HCT116 (cell line): Measurements from ENCODE around the gene ZNF790.

Experiments
- POLR2A ChIP-seq: IDR thresholded peaks from 2 replicates; pipeline ENCODE4 v1.7.0; 2011; ENCODE audit warnings: borderline replicate concordance; ENCODE audit not compliant: insufficient read depth, insufficient read length; ENCODE audit errors: extremely low read depth
- POLR2AphosphoS5 ChIP-seq: IDR thresholded peaks from 2 replicates; pipeline ENCODE4 v1.6.1; 2011; ENCODE audit warnings: mild to moderate bottlenecking, low read depth, low read length, moderate library complexity
- SIN3A ChIP-seq: IDR thresholded peaks from 2 replicates; pipeline ENCODE4 v1.6.1; 2012; ENCODE audit warnings: low read depth
- TF ChIP-seq, protein P1 (sequence below), 3 experiments: fragments of 200-600 bp in 1 of 3; sonication (generic) in 1 of 3; IDR thresholded peaks in 2 of 3; conservative IDR thresholded peaks in 1 of 3; 2 replicates each; pipeline ENCODE4 v1.5.1; 2012 to 2017; ENCODE audit warnings: low read depth in 2 of 3, low read length in 2 of 3, antibody characterized with exemption in 1 of 3, borderline replicate concordance in 1 of 3, control low read depth in 1 of 3, mild to moderate bottlenecking in 1 of 3, mixed read lengths in 1 of 3, mixed run types in 1 of 3, moderate library complexity in 1 of 3; ENCODE audit not compliant: insufficient read depth in 1 of 3

- TF ChIP-seq SIN3A = no peak
- TF ChIP-seq POLR2AphosphoS5 = no peak
- TF ChIP-seq, protein P1, sequence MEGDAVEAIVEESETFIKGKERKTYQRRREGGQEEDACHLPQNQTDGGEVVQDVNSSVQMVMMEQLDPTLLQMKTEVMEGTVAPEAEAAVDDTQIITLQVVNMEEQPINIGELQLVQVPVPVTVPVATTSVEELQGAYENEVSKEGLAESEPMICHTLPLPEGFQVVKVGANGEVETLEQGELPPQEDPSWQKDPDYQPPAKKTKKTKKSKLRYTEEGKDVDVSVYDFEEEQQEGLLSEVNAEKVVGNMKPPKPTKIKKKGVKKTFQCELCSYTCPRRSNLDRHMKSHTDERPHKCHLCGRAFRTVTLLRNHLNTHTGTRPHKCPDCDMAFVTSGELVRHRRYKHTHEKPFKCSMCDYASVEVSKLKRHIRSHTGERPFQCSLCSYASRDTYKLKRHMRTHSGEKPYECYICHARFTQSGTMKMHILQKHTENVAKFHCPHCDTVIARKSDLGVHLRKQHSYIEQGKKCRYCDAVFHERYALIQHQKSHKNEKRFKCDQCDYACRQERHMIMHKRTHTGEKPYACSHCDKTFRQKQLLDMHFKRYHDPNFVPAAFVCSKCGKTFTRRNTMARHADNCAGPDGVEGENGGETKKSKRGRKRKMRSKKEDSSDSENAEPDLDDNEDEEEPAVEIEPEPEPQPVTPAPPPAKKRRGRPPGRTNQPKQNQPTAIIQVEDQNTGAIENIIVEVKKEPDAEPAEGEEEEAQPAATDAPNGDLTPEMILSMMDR (IDR thresholded peaks at IDR 0.05 in 2 of 3, conservative IDR thresholded peaks at IDR 0.05 in 1 of 3; ENCODE audit: borderline replicate concordance in 1 of 3, insufficient read depth in 1 of 3, low read depth in 2 of 3, low read length in 2 of 3) = no peak
- no peak for TF ChIP-seq POLR2A
Measured at GRCh38 chr19:36838784-36839324, 667 bp upstream of the ZNF790 start.
